Activated CD8-positive, alpha-beta memory T cell treated with anti-CD3 and anti-CD28 coated beads, Interleukin-2, amount 50 U/mL, for 1 hour (primary cell): Measurements from ENCODE around the gene CCDC175.

Source experiments
- DNase-seq: peaks from one replicate; pipeline ENCODE4 v3.0.0-alpha.2; 2020; ENCODE audit errors: extremely low read depth

The CCDC175 gene

DNA sequence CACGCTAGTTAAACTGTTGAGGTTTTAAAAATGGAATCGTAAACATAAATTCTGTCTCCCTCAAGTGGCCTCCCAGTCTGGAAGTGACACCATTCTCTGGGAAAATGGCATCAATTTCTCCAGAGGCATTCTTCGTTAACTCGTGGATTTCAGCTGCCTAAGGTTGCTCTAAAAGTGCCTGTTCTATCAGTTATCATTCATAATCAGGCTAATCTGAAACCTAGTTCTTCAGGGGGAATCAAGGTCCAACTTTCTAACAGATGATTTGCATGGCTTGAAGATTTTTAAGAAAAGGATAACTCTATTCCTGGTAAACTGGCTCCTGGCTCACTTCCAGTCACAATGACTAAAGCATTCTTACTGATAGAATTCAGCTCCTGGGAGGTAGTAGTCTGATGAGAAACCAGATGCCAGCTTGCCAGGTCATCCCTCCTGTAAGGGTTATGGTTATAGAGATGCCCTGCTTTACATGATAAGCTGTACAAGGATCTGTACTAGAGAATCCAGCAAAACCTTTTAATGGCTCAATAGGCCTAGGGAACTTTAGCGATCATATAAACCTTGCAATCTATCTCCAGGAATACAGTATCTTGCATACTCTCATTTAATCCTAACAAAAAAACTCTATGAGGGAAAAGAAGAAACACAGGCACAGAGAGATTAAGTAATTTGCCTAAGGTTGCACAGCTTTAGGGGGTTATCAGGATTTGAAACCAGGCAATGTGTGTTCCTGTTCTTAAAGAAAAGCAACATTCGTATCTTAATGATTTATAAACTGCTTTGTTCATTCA, 93.9 kb downstream of the CCDC175 start:
- no peak for DNase-seq

DNA sequence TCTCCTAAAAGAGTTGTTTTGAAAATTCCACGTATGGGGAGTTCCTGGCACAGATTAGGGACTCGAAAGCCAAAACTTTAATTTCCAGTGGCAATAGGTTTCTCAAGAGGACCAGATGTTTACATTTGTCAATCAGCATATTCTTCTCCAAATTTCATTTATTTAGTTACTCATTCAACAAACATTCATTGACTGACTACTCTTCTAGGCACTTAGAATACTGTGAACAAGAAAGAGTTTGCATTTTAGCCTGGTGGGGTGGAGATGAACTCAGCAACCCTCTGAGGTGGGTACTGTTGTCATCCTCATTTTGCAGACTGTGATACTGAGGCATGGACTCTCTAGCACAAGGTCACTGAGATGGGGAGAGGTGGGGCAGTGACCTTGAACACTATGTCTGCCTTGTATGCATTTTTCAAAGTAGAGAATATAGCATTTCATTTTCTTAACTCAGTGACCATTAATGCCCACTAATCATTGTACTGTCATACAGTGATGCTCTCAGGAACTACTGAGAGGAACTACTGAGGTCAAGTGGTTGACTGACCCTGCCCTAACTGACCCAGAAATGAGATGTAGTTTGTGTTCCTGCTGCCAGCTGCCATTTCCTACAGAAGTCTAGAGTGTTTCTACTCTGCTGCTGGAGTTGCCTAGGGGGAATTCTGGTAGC, 94.6 kb downstream of the CCDC175 start:
- no peak for DNase-seq

DNA sequence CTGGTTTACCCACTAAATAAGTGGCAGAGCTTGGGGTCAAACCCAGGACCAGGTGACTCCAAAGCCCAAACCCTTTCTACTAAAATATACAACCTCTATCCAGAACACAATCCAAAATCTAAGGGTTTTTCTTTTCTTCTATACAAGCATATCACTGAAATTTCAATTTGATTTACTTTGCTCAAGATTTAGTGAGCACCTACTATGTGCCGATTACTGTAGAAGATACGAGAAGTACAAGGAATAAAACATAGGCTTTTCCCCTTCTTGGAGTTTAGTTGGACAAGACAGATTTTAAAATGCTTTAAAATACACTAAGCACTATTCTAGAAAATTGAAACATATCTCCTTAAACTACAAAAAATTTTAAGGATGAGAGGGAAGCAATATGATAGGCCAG, 95.2 kb downstream of the CCDC175 start:
- DNase-seq = no peak

- DNase-seq = no peak
Observed at GRCh38 chr14:59480166-59480565, 96.4 kb downstream of the CCDC175 start.

DNA sequence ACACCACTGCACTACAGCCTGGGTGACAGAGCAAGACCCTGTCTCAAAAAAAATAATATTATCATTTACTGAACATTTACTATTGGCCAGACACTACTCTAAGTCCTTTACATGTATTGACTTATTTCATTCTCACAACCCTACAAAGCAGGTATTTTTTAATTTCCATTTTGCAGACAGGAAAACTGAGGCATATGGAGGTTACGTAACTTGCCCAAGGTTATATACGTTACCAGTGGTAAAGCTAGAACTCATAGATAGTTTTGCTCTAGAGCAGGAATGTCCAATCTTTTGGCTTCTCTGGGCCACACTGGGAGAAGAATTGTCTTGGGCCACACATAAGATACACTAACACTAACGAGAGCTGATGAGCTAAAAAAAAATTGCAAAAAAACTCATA, 98.1 kb downstream of the CCDC175 start:
- no peak for DNase-seq

DNA sequence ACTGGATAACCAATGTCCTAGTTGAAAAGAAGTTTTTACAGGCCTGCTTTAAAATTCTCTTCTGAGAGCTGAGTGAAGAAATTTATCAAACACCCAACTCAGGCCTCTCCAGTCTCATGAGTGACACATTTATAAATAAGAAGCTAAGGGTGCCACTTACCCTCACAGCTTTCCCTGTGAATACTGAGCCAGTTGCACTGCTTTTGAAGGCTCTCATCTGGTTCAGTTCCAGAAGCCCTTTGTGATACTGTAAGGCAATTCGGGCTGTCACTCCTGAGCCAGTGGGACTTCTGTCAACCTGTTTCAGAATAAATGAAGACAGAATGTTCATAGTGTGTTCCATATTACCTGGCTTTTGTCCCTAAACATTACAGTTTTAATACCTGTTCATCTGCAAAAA, 100.9 kb downstream of the CCDC175 start:
- DNase-seq = no peak

- no peak for DNase-seq
Observed at GRCh38 chr14:59474172-59474571, 102.4 kb downstream of the CCDC175 start.

GRCh38 chr14:59465316-59466135, 111.1 kb downstream of the CCDC175 start, which contains the start of gene GPR135:
TSS of gene GPR135 (minus strand) at chr14:59465380. CDS start at chr14:59465226, 154 bp downstream.
- DNase-seq = no peak

DNA sequence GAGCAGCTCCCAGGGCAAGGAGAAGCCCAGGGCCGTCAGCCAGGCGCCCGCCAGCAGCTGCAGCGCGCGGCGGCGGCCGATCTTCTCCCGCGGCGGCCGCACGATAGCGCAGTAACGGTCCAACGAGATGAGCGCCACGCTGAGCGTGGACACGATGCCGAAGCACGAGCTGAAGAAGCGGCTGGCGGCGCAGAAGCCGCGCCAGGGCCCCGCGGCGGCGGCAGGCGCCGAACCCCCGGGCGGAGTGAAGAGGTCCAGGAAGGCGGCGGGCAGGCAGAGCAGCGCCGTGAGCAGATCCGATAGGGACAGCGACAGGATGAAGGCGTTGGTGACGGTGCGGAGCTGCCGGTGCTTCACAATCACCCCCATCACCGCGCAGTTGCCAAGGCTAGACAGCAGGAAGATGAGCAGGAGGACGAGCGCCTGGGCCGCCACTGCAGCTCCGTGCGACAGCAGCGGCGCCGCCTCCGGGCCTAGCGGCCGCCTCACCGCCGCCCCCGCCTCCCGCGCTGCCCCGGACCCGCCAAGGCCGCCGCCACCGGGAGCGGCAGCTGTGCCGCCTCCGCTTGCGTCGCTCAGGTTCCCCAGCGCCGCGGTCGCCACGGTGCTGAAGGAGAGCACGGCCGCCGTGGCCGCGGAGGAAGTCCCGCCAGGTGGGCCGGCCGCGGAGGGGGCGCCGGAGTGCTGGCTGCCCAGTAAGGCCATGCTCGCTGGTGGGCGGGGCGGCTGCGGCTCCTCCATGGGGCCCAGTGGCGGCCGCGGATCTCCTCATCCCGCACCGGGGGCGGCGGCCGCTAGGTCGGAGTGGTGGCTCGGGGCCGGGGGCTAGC, 111.9 kb downstream of the CCDC175 start:
- no peak for DNase-seq

GRCh38 chr14:59463787-59464485, 112.7 kb downstream of the CCDC175 start:
- DNase-seq = no peak

DNA sequence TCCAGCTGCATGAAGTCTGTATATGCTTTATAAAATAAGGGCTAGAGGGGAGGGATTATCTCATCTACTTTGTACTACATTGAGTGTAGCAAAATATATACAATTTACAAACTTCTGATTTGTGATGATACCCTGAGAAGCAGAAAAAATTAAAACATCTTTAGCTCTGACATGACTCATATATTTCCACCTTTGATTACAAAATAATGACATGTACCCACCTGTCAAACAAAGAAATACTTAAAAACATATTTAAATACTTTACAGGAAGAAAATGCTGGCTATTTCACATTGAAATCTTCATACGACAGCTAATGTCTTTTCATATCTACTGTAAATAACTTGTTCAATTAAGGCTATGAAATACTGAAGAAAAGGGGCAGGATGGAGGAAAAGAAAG, 114.7 kb downstream of the CCDC175 start:
- DNase-seq = no peak

DNA sequence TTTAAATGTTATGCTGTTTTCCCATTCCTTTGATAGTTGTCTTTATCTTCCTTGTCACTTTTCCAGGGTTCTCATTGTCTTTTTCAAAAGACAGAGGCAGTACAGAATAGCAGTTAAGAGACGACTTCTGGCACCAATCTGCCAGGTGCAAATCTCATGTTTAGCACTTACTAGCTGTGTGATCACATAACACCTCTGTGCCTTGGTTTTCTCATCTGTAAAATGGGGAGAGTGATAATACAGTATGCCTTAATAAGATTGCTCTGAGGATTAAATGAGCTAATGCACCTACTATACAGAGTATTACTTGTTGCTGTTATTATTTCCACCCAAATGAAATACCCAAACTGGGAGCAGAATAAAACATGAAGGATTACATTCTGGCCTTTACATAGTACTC, 116.2 kb downstream of the CCDC175 start:
- DNase-seq = no peak

- no peak for DNase-seq
Observed at GRCh38 chr14:59458486-59458885, 118.1 kb downstream of the CCDC175 start.

DNA sequence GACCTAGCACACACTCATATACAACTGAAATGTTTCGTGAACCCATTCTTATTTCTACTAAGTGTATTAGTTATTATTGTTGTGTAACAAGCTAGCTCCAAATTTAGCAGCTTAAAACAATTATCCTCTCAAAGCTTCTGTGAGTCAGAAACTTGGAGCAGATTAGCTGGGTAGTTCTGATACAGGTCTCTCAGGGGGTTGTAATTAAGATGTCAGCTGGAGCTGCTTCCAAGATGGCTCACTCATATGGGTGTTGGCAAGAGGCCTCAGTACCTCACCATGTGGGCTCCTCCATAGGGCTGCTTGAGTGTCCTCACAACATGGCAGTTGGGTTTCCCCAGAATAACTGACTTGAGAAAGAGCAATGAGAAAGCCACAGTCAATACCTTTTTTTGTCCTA, 121.2 kb downstream of the CCDC175 start:
- no peak for DNase-seq
